HL-60 (cell line): Measurements from ENCODE around the gene SHLD2.
"Not testable (repeated sequence)": the region's sequence is repeated elsewhere in the genome, so short reads cannot be mapped to it uniquely, and the experiment has no call there.

Experiments used
- CTCF ChIP-seq: IDR thresholded peaks from one replicate; pipeline ENCODE4 v1.5.1; 2011; ENCODE audit warnings: low read length, control low read depth, inconsistent platforms; ENCODE audit not compliant: insufficient read depth
- POLR2AphosphoS5 ChIP-seq: IDR thresholded peaks from 2 replicates; pipeline ENCODE4 v1.6.1; 2012; ENCODE audit warnings: low read depth

- TF ChIP-seq CTCF, POLR2AphosphoS5: not testable (repeated sequence)
Observed at GRCh38 chr10:87170705-87171104, 75.7 kb downstream of the SHLD2 start.
